Femur (tissue), 1 donor: ENCODE results near the gene TMEM43.

Source experiments
- DNase-seq: peaks from one replicate; pipeline ENCODE4 v3.0.0-alpha.2; 2017

The TMEM43 gene

DNA sequence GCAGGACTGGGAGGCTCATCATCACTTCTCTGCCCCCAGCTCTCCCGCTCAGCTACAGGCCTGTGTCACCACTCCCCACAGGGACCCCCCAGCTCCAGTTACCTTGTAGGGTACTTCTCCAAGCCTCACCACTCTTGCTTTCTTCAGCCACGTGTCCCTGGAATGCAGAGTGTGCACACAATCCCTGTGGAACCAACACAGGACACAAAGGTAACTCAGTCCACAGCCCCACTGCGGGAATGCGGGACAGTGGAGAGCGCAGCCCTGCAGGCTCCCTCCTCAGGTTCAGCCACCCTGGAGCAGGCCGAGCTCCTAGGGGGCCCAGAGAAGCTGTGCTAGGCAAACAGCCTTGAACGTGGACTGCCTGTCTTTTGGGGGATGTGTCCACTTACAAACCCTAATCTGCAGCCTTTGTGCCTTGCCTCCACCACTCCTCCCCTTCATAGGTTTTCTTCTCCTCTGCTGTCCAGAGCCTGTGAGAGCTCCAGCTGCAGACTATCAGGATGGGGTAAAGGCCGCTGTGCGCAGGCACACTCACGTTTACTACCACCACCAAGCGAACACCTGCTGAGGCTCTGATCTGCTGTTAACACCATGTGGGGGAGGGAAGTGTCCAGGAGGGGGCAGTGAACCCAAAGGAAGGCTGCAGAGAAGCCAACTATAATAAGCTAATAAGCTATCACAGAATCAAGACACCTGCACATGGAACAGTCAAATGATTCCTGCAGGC is 27.5 kb downstream of the TMEM43 start:
- DNase-seq = peak; percentile 16

DNA sequence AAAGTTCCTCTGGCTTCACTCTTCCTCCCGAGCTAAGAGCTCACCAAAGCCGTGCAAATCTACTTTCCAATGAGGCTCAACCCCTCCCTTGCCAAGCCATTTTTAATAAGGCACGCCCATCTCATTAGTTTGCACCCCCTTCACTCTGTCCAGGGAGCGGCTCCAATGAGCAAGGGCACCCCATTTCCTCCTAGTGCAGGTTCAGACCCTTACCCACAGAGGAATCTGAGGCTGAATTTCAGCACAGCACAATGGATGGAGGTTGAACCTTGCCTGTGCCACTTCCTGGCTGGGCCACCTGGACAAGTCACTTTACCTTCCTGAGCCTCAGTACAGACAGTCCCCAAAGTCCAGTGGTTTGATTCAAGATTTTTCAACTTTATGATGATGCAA is 28.1 kb downstream of the TMEM43 start:
- no peak for DNase-seq

DNA sequence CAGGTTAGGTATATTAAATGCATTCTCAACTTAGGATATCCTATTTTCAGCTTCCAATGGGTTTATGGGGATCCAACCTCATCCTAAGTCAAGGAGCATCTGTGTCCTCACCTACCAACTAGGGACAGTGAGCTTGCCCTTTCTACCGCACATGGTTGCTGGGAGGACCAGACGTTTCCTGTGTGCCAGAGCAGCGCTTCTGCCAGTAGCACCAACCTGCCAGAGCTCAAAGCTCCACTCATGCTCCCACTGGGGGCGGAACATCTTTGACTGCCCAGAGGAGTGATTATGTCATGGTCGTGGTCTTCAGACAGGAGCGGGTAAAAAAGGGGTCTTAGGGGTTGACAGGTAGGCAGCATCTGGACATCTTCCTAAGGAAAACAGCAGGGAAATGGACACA is 28.8 kb downstream of the TMEM43 start:
- DNase-seq = peak; percentile 10

DNA sequence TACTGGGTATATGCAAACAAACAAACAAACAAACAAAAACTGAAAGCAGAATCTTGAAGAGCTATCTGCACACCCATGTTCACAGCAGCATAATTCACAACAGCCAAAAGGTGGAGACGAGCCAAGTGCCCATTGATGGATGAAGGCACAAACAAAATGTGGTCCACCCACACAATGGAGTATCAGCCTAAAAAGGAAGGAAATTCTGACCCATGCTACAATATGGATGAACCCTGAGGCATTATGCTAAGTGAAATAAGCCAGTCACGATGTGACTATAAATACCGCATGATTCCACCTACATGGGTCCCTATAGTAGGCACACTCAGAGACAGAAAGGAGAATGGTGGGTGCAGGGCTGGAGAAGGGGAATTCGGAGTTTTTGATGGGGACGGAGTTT is 29.4 kb downstream of the TMEM43 start:
- DNase-seq = peak; percentile 9

DNA sequence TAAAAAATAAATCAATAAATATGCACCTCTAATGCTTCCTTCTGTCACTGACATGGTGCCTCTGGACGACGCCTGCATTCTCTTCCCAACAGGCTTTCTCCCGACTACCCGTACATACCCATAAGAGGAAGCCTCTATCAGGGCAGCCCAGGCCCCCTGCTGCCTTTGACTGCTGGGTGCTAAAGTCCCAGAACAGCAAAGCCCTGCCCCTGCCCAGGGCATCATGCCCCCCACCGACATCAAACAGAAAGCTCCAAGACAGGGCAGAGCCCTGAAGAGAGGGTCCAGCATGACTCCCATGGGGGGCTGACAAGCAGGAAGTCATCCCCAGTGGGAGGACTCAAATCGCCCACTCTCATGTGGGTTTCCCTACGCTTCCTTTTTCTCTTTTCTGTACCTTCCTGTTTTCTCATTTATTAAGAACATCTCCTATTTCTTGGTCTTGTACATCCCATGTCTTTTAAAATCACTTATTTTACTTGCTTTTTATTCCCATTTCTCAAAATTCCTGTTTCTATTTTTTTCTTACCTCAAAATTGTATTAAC is 30.1 kb downstream of the TMEM43 start:
- DNase-seq = peak; percentile 13

DNA sequence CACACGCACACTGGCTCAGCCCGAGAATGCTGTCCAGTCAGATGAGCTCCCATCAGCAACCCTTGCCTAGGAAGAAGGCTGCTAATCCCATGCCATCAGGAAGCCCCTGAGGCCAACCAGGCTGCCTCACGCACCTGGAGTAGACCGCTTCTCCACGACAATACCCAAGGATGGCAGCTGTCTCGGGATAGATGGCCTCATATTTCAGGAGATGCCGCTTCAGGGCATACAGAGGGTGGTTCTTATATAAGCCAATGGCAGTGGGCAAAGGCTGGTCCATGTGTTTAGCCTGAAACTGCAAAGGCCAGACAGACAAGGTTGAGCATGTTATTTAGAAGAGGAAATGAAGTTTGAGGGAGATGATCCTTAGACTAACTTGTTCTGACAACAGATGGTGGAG is 31.3 kb downstream of the TMEM43 start:
- peak; percentile 8 for DNase-seq

DNA sequence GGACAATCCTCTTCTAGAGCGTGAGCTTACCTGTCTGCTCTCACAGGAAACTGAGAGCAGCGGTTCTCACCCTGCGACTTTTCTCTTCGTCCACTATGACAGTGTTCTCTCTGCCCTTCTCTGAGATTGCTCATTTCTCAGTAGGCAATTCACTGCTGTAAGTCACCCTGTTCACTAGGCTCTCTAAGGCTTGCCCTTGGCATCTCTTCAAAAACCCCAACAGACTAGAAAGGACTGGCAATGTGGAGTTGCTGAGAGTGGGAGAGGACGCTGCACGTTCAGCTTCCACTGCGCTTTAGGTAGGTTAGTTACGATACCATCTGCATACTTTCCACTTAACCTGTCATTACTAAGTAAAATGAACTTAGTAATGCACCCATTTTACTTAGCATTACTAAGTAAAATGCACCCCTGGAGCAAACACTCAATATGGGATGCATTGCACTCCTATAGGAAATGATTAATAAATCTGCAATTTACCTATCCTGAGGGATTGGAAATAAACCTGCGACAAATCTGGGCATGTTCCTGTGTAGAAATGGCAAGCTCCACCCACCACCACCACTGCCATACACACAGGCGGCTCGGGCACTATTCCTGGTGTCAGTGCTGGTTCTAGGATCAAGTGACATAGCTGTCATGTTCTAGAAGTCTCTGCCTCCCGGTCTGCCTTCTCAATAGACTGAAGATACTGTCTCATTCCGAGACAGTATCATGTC is 32.1 kb downstream of the TMEM43 start:
- DNase-seq = peak; percentile 5

DNA sequence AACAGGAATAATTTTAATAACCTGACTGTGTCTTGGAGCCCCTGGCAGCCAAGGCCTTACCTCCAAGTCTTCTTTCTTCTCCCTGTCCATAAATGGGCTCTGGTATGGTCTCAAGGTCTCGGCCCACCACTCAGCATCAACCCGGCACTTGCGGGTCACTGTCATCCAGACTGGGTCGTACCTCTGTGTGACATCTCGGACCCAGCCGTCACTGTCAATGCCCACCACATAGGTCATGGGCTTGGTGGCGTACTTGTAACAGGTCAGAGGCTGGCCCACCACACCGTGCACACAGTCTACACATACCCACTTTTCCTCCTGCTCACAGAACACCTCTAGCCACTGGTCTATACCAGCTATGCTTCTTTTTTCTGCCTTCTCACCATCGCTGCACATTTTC is 33.1 kb downstream of the TMEM43 start:
- DNase-seq = peak; percentile 4

DNA sequence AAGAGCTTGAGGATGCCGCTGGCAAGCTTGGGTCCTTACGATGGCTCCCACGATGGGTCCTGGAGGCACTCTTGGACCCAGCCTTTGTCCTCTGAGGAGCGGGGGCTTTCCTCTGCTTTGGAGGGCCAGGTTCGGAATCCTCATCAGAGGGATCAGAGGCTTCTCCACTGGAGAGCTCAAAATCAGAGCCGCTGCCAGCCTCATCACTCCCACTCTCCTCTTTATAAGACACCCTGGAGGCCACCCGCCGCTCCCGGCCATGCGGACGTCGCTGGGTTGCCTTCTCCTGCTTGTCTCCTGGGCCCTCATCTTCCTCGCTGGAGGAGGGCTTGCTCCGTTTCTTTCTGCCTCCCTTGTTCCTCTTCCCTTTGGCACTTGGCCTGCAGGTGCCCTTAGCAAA is 33.5 kb downstream of the TMEM43 start:
- peak; percentile 3 for DNase-seq

DNA sequence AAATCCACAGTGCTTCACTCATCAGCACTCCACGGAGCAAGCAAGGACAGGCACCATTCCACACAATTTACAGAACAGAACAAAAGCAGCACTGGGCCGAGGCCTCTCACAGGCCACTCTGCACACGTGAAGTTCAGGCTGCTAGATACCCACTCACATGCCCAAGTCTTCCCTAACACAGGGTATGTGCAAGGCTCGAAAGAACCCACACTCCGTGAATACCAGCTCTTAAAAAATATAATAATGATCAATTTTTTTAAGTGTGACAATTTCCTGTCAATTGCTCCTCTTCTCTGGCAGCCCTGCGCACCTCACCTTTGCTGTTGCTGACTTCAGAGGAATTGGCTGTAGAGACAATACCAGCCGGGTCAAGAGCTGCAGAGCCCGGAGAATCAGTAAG is 34.6 kb downstream of the TMEM43 start:
- DNase-seq = no peak

DNA sequence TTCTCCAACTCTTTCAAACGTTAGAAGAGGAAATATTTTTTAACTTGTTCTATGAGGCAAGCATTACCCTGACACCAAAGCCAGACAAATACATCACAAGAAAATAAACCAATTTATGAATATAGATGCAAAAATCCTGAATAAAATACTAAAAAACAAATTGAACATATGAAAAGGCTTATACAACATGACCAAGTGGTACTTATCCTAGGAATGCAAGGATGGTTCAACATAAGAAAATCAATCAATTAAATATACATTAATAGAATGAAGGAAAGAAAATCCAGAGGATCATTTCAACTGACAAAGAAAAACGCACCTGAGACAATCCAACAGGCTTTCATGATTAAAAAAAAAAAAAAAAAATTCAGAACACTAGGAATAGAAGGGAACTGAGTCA is 36.4 kb downstream of the TMEM43 start:
- DNase-seq = no peak

DNA sequence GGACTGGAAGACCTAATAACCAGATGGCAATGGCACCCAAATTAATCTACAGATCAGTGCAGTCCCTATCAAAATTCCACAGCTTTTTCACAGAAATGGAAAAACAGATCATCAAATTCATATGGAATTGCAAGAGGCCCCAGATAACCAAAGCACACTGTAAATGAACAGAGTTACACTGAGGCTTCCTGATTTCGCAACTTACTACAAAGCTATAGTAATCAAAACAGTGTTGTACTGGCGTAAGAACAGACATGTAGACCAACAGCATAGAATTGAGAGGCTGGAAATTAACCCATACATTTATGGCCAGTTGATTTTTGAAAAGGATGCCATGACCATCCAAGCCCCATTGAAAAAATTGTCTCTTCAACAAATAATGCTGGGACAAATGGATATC is 37.3 kb downstream of the TMEM43 start:
- no peak for DNase-seq

DNA sequence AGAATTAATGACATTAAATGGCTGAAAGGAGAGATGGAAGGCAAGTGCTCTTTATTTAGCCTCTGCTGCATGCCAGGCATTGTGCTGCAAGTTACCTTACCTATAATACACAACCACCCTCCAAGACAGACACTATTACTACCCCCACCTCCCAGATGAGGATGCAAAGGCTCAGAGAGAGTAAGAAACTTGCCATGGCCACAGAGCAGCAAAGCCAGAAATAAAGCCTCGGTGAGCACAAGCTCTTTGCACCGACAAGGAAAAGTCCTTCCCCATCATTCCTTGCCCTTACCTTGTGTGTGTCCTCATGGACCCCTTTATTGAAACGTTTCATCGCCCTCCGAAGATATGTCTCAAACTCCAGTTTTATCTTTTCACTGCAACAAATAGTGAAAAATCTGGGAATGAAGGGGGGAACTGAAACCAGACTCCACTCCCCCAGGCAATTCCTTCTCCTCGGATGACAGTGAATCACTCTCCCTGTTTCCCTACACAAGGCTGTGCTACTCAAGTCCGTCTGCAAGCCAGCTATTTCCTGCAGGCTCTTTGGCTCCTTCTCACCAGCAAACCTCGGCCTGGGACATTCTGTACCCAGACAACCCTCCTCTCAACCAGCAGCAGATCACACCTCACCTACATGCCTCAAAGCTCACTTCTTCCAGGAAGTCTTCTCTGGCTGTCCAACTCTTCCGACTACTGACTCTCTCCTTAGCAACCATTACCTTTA is 42.2 kb downstream of the TMEM43 start:
- no peak for DNase-seq

DNA sequence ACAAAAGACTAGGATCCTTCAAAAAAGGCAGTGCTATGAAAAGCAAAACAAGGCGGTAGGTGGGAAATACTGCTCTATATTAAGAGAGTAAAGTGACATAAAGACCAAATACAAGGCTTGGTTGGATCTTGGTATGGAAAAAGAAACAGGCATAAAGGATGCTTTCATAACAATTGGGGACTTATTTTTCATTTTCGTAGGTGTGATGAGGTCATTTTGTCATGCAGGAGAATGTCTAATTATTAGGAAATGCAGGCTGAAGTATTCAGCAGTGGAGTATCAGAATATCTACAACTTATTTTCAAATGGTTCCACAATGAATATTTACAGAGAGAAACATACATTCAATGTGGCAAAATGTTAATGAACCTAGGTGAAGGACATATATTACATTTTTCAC is 44.6 kb downstream of the TMEM43 start:
- DNase-seq = no peak

DNA sequence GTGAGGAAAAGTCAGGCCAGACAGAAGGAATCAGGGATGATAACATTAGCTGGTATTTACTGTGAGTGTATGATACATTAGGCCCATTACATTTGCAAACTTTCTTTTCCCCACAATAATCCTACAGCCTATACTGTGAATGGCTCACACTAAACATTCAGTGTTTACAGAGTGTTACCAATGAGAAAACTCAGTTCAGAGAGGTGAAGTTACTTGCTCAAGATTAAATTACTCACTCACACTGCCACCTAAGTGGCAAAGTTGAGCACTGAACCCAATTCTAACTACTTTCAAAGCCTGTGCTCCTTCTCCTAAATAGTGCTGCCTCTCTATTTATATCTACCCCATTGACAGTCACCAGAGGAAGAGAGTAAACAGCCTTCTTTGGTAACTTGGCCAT is 45.0 kb downstream of the TMEM43 start:
- no peak for DNase-seq

DNA sequence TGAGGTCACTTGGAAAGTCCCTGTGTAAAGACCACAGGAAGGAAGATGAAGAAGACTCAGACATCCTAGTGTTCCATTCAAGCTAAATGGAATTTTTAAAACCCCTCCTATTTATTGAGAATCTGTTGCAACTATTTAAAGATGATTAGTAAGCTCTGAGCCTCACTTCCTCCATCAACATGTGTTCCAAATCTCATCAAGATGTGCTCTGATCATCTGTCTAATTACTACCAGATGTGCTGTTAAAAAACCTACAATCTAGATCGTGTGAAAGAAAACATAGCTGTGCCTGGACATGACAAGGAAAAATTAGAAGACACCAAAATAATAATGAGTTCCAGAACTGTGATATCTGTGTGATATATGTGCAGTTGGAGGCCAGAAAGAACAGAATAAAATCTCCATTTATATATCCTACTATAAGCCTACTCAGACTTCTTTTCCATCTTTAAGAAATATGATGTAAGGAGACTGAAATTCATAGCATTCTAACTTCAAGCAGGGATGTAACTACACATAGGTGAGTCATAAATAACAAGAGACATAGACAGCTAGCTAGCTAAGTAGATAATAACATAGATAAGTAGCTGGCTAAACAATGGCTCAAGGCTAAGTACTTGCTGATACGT is 45.8 kb downstream of the TMEM43 start:
- DNase-seq = no peak

DNA sequence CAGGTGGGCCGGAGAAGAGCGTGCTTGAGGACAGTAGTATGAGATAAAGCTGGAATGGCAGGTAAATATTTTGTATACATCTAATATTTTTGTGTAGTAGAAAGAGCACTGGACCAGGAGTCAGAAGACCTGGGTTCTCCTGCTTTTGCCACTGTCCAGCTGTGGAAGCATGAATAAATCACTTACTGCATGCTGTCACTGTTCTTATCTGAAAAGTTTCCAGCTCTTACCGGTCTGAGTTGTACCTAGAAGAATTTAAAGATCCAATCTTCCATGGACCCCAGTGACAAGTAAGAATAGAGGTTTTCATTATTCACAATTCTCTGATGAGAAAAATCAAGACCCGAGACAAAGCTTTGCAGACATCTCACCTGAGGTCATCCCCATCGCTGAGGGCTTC is 47.6 kb downstream of the TMEM43 start:
- DNase-seq = no peak

DNA sequence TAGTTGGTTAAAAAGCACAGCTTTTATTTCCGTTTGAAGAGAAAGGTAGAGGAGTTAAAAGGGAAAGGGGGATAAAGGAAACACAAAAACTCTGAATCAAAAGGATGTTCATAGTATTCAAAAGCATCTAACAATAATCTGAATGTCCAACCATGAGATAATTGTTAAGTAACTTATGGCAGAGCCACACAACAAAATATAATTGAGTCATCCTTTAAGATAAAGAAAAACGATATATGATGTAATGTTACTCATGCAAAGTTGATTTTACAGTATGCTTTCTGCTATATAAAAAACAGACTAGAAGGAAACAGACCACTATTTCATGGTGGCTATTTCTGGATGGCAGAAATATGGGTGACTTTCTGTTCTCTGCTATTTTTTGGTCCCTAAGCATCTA is 49.6 kb downstream of the TMEM43 start:
- no peak for DNase-seq

DNA sequence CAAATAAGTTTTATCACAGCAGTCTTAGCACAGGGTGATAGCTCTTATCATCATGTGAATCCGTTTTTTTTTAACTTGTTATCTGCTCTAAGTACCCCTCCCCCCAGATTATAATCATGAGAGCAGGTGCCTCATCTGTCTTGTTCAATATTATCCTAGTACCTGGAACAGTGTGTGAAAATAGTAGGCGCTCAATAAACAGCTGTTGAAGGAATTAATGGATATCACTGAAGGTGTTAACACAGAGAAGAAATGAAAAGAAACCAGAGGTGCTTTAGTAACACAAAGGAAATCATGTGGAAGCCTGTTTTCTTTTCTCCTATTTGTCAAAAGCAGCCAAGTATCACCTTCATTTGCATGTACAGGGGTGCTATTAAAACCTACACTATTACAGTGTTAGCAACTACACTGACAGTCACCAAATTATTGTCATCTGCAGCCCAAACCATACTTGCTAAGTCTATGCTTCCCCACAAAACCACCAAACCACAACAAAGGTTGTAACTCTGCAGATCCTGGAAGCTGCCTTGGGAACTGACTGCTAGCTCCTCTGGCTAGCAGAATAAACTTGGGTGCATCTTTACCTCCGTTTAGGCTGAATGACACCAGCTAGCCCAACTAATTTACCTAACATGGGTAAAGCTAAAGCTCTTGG is 50.7 kb downstream of the TMEM43 start:
- DNase-seq = no peak

DNA sequence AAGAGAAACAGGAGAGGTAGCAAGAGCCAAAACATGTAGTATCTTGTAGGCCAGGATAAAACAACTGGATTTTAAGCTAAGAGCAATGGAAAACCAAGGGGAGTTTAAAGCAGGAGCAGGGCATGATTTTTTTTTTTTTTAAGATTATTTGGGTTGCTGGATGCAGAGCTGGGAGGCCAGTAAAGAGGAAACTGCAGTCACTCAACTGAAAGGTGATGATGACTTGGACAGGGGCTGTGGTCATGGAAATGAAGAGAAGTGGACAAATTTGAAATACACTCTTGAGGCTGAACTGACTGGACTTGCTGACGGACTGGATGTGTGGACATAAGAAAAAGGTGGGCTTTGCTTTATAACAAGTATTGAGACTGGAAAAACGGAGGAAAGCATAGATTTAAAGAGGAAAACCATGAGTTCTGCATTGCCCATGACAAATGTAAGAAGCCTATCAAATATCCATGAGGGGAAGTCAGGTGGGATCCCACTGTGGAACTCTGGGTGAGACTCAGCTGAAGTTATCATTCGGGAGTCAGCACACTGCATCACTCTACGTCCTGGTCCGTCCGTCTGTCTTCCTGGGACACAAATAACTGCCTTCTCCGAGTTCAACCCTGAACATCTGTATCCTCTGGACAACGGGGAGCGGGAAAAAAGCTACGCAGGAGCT is 52.9 kb downstream of the TMEM43 start:
- DNase-seq = no peak

DNA sequence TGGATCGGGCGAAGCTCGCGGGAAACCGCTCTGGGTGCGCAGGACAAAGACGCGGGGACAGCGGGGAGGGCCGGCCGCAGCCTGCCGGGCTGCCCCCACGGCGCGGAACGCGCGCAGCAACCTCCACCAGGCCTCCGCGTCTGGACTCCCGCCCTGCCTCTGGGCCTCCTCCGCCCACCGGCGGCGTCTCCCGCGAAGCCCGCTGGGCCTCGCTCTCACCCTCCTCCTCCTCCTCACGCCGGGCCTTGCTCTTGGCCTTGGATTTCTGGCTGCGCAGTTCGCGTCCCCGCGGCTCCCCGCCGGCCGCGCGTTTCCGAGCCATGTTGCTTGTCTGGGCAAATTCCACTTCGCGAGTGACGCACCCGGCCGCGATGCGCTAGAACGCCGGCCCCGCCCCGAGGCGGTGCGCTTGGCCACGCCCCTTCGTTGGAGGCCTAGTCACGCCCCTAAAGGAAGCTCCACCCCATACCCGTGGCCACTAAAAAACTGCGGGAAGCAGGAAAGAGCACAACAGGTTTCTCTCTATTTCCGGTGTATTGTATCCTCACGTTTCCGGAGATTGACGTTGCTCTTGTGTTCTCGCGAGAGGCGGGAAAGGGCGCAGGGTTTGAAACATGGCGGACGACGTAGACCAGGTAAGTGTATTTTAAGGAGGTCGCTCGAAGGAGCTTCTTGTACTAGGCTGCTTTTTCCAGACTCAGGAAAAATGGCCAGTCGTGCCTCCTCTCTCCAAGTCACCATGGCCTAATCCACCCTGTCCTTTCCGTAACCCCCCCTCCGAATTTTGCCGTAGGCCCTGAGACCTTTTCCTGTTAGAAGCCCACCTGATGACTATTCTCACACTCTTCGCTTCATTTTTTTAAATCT is 53.6 kb downstream of the TMEM43 start, which contains the start of the genes LSM3 and XPC:
Gene LSM3 (plus strand): TSS at position 571 of the 867 bp plus-strand sequence. CDS start 44 bp downstream, at position 615.
Gene XPC (minus strand): TSS at position 355 of the 867 bp plus-strand sequence. CDS start 33 bp downstream, at position 322.
- DNase-seq = peak; percentile 98
